Measurements from ENCODE around the gene RPS6KC1. TPM values are rescaled to one million over a fixed set of nuclear protein-coding genes. Genes with fewer than 3 reads are reported as not detected.
A peak's percentile ranks its signal among the peaks of the same experiment; 100 is the strongest.
"Not testable (repeated sequence)": the region's sequence is repeated elsewhere in the genome, so short reads cannot be mapped to it uniquely, and the experiment has no call there.

Gene RPS6KC1
- polyA plus RNA-seq, 3 donors, result 23.0 to 26.2 (median 25.2) TPM

DNA sequence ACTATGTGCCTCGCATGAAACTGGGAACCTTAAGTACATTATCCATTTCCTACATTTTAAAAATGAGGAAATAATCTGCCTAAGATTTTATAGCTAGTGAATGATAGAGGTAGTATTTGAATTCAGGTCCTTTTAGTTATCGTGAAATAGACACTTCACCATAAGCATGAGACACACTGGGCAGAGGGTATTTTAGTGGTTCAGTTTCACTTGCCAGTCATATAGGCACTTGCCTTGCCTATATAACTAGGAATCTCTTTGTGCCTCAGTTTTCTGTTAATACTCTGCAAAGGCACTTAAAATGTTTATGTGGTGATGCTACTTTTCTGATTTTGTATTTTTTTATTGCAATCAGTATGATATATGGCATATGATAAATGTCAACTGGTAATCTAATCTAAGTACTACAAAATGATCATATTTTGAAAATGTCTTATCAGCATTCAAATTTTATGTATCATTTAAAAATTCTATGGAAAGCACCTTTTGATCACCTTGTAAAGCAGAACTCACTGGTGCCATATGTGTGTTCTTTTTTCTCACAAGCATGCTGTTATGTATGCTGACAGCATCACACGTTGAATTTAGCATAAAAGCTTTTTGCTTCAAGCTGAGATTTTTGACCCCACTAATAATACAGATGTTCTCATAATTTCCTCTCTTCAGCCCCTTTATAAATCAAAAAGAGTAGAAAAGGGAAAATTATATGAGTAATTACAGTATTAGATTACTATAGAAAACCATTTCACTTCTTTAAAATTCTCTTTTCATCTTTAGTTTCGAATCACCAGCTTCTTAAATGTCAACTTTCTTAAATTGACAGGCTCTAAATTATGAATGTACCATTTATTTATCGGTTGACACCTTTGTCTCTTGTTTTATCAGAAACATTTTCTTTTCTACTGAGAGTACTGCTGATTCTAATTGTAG lies 52.6 kb downstream of the RPS6KC1 start:
- DNase-seq (ENCODE audit: low read depth in 3 of 3, low spot score in 2 of 3), result no peak

DNA sequence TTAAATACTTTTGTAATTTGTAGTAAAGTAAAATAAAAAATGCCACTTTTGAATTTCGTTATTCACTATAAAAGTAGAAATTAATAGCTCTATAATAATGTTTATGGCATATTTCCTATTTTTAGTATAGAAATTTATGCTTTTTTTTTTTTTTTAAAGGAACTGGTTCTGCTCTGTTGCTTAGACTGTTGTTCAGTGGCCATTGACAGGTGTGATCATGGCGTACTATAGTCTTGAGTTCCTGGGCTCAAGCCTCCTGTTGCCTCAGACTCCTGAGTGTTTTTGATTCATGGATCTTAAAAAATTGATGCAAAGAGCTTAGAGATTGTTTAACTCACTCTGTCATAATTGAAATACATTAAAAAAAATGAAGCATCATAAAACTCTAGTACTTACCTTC lies 53.6 kb downstream of the RPS6KC1 start:
- no peak for DNase-seq (ENCODE audit: low read depth in 3 of 3, low spot score in 2 of 3)

DNA sequence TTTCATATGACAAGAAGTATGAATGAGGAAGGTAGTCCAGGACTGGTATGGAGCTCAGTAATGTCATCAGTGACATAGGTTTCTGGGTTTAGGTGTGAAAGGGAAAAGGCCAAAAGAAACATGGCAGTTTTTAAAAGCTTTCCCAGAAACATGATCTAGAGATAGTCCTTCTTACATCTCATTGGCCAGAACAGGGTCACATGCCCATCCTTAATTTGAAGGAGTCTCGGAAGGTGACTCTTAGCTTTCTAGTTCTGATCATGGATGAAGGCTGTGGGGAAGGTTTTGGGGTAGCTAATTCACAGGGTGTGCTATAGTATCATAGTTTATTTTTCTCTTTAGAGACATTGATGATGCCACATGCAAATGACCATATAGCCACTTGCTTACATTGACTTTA lies 55.3 kb downstream of the RPS6KC1 start:
- DNase-seq (ENCODE audit: low read depth in 3 of 3, low spot score in 2 of 3), result no peak

DNA sequence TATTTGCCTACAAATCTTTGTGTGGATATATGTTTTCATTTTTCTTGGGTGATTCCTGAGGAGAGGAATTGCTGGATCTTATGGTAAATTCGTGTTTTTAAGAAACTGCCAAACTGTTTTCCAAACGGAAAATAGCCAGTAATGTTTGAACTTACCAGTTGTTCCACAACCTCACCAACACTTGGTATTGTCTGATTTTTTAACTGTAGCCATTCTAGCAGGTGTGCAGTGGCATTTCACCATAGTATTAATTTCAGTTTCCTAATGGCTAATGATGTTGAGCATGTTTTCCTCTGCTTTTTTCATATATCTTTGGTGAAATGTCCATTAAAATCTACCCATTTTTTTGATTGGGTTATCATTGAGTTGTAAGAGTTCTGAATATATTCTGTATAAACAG lies 56.6 kb downstream of the RPS6KC1 start:
- no peak for DNase-seq (ENCODE audit: low read depth in 3 of 3, low spot score in 2 of 3)

DNA sequence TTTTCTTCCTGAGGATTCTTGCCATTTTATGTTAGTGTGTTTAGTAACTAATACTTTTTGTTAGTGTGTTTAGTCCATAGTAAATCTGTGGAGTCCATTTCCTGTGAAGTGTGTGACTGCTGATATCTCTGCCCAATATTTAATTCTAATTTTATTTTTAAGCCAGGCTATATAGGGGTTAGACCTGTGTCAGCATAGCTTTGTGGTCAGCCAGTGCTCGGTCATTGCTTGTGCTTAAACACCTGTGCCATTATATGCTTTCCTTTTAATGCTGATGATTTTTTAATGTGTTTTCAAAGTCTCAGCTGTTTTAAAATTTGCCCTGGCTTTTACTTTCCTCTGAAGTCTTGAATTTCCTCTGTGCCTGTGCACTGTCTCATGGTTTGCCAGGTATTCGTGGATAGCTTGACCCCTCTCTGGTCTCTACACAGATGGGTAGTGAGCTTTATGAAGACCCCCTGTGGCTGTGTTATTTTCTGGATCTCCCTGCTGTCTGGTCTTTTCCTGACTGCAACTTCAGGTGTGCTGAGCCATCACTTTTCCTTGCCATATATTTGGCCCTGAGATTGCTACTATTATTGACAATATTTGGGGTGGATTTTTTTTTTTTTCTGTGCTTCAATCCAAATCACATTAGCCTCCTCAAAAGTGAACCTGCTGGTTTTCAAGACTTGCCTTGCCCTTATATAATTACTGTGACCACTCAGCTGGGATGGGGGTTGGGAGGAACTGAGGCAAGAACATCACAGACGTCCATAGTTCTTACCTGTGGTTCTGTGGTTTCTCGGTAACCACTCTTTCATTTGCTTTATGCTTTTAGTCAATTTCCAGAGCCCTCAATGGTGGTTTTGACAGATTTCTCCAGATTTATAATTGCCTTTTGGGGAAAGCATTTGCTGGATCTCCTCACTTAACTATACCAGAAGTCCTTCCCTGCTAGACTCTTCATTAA lies 59.6 kb downstream of the RPS6KC1 start:
- no peak for DNase-seq (ENCODE audit: low read depth in 3 of 3, low spot score in 2 of 3)

DNA sequence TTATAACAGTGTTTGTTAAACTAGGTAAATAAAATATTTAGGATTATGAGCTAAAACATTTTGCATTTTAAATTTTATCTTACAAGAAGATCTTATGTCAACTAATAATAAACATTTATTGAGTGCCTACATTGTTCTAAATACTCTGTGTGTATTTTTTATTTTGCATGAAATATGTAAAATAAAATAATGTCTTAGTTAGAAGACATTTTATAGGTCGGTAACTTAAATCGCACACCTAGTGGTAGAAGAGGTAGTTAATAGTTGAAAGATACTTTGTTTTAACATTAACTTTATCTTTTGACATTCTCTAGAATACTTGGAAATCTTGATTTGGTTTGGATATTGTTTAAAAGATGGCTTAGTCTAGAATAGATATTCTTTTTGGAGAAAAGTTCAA lies 60.5 kb downstream of the RPS6KC1 start:
- no peak for DNase-seq (ENCODE audit: low read depth in 3 of 3, low spot score in 2 of 3)

DNA sequence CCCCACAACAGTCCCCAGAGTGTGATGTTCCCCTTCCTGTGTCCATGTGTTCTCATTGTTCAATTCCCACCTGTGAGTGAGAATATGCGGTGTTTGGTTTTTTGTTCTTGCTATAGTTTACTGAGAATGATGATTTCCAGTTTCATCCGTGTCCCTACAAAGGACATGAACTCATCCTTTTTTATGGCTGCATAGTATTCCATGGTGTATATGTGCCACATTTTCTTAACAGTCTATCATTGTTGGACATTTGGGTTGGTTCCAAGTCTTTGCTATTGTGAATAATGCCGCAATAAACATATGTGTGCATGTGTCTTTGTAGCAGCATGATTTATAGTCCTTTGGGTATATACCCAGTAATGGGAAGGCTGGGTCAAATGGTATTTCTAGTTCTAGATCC lies 61.7 kb downstream of the RPS6KC1 start:
- DNase-seq (ENCODE audit: low read depth in 3 of 3, low spot score in 2 of 3), result not testable (repeated sequence)

DNA sequence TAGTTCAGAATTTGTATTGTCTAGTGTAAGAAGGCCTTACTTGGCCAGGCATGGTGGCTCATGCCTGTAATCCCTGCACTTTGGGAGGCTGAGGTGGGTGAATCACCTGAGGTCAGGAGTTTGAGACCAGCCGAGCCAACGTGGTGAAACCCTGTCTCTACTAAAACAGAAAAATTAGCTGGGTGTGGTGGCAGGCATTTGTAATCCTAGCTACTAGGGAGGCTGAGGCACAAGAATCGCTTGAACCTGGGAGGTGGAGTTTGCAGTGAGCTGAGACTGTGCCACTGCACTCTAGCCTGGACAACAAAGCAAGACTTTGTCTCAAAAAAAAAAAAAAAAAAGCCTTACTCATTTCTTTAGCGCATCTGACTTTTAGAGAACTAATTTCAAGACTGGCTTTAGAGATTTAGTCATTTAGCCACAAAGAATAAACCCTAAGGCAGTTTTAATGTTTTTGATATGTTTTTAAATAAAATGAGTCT lies 66.7 kb downstream of the RPS6KC1 start:
- DNase-seq (ENCODE audit: low read depth in 3 of 3, low spot score in 2 of 3), result not testable (repeated sequence)

DNA sequence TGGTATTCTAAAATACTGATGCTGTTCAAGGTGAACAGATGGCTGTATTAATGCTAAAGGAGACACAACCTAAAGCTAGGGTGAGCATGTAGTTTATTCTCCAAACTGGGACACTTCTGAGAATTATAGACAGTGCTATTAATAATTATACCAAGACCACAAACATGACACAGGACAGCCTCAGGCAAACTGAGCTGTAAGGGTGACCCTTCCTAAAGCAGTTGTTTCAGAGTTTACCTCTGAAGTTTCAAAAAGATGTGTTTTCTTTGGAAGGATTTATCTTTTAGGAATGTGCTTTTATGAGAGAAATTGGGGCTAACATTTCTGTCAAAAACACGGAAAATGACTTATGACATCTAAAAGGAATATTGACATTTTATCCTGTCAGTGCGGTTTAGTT lies 68.8 kb downstream of the RPS6KC1 start:
- no peak for DNase-seq (ENCODE audit: low read depth in 3 of 3, low spot score in 2 of 3)

DNA sequence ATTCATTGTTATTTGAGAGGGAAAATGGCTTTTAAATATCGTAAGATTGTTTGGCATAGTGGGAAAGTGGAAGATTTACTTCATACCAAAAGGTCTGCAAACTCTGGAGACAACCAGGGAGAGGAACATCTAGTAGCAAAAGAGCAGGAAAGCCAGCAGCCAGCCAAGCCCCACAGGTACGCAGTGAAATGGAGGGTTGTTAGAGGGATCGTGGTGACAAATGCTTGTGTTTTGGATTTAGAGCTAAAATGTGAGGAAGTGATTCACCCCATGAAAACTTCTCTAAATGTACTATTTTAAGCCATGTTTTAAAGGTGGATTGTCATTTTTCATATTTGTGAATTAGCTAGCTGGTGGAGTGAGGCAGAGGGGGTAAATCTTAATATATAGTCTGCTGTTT lies 69.3 kb downstream of the RPS6KC1 start:
- no peak for DNase-seq (ENCODE audit: low read depth in 3 of 3, low spot score in 2 of 3)

DNA sequence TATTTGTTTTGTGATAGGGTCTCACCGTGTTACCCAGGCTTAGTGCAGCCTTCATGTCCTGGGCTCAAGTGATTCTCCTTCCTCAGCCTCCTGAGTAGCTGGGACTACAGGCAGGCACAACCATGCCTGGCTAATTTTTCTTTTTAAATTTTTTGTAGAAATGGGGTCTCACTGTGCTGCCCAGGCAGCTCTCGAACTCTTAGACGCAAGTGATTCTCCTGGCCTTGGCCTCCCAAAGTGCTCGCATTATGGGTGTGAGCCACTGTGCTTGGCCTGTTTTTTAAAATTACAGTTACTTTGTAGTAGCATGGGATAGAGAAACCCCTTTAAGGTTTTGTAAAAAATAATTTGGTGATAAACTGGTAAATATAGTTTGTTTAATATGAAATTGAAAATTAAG lies 69.9 kb downstream of the RPS6KC1 start:
- no peak for DNase-seq (ENCODE audit: low read depth in 3 of 3, low spot score in 2 of 3)

DNA sequence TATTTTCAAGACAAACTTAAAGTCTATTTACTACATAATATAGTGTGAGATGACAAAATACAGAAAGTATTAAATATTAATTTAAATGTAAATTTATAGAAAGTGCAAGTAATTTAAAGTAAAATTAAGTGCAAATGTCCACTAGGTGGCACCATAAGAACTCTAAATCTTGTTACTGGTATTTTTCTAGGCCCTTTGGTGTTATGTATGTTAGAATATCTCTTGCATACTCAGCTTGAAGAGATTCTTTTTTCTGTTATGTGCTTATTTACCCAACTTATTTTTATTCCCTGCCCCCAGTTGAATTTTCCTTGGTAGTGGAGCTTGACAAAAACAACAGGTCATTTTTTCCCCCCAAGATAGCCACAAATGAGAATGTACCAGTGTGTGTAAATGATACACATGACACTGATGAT lies 71.5 kb downstream of the RPS6KC1 start:
- peak in 1 of 3 donors; percentile 19 for DNase-seq (ENCODE audit: low read depth in 3 of 3, low spot score in 2 of 3)

DNA sequence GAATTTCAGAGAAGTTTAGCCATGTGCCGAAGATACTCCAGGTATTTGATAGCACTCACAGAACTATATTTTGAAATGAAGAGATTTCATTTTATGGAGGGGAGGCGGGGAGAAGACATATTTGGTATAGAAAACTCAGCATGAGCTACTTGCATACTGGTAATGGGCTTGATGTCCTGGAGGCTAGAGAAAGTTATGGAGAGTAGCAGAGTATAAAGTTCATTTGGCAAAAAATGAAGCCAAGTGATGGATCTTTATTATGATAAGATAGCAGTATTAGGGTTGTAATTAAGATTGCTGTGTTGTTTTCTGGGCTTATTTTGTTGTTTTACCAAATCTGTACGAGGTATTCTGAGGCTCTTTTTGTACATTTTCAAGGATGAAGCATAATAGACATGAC lies 72.0 kb downstream of the RPS6KC1 start:
- no peak for DNase-seq (ENCODE audit: low read depth in 3 of 3, low spot score in 2 of 3)

DNA sequence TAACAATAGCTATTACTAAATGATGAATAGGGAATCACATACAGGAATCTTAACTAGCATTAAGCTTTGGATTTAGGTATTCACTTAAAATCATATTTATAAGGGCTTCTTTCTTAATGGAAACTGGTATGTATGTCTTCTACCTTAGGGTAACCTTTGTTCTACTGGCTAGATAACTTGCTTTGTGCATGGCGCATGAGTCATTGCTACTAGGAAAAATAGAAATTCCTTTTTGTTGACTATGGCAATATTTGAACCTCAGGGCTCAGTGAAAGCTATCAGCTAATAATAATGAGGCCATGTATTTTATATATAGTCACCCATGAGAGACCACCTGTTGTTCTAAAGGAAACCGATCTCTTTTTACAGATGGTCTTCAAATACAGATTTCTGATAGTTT lies 72.5 kb downstream of the RPS6KC1 start:
- DNase-seq (ENCODE audit: low read depth in 3 of 3, low spot score in 2 of 3), result no peak

DNA sequence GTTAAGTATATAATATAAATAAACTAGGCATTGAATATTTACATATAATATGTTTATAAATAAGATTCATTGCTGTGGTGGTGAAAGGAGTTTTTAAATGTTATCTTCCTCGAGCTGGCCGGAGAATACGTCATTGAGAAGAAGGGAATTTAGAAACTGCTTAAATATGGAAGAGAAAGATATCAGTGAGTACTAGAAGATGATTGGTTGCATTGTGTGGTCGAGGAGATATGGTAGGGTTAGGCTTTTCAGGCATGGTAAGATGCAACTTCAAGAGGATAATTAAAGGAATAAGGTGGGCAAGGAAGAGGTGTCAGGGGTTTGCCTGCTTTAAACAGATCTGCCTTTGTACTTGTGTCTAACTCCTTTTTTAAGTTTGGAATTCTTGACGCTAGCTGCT lies 73.5 kb downstream of the RPS6KC1 start:
- no peak for DNase-seq (ENCODE audit: low read depth in 3 of 3, low spot score in 2 of 3)

DNA sequence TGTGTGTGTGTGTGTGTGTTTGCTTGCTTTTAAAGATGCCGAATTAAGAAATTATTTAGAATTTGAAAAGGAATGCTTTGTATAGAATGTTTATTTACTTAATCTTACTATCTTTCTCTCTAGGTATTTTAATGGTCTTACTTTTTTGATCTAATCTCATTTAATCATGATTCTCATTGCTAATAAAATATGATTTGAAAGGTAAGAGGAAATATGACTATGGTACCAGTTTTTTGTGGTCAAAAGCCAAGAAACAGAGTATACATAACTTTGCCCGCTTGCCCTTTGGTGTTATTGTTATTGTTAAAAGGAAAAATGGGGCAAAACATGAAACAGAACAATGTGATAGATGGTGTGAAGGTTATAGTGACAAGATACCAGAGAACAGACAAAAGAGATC lies 74.6 kb downstream of the RPS6KC1 start:
- no peak for DNase-seq (ENCODE audit: low read depth in 3 of 3, low spot score in 2 of 3)

DNA sequence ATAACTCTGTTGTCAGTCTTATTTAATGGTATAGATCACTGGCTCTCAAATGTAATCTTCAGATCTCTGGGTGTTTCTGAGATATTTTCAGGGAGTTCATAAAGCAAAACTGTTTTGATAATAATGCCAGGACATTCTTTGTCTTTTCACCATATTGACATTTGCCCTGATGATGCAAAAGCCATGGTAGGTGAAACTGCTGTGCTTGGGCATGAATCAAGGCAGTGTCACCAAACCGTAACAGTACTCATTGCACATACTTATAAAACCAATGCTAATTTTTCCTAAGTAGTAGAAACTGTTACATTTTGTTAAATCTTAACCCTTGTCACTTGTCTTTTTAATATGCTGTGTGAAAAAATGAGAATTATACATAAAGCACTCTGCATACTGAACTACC lies 76.0 kb downstream of the RPS6KC1 start:
- DNase-seq (ENCODE audit: low read depth in 3 of 3, low spot score in 2 of 3), result no peak

DNA sequence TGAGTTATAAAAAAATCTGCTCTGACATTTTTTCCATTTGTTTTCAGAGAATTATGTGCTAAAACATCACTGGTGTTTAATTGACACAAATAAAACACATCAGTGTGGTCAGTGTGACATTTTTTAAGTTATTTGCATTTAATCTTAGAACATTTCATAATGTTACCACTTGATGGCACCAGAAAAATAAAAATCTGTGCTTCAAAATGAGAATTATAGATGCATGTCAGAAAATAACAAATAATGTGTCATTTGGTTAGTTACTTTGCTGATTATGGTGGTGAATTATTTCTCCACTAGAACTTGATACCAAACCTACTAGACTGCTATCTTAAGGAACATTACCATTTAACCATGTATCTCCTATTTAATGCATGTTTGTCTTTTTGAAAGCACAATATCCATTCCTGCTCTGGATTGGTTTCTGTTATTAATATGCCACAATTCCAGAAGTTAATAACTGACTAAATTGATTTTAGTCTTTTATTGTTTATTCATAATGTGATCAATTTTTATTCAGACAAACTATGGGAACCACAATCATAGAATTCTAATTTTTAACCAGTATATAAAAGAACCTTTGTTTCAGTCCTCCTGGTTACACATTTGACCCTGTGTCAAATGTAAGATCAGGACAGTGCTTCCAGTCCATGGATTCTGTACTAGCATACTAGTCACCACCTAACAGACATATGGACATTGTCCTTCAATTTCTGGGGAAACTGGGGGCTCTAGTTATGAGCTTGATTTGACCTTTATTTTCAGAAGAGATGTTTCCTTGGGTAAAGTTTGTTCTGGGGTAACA lies 81.0 kb downstream of the RPS6KC1 start:
- no peak for DNase-seq (ENCODE audit: low read depth in 3 of 3, low spot score in 2 of 3)

DNA sequence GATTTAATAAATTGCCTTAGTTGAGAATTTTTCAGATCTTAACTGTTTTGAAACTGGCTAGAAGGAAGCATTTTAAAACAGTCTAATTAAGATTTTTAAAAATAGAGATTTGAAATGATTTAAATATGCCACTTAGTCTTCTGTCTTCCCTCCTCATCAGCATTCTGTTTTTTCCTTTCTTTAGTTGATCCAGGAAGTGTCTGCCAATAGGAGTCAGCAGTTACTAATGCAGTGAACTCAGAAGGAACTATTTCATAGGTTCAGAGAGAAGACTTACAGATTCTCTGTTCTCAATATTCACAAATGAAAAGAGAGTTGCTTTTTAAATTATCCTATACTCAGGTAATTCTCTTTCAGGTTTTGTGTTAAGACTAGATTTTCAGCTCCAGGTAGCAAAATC lies 84.5 kb downstream of the RPS6KC1 start:
- DNase-seq (ENCODE audit: low read depth in 3 of 3, low spot score in 2 of 3), result no peak

DNA sequence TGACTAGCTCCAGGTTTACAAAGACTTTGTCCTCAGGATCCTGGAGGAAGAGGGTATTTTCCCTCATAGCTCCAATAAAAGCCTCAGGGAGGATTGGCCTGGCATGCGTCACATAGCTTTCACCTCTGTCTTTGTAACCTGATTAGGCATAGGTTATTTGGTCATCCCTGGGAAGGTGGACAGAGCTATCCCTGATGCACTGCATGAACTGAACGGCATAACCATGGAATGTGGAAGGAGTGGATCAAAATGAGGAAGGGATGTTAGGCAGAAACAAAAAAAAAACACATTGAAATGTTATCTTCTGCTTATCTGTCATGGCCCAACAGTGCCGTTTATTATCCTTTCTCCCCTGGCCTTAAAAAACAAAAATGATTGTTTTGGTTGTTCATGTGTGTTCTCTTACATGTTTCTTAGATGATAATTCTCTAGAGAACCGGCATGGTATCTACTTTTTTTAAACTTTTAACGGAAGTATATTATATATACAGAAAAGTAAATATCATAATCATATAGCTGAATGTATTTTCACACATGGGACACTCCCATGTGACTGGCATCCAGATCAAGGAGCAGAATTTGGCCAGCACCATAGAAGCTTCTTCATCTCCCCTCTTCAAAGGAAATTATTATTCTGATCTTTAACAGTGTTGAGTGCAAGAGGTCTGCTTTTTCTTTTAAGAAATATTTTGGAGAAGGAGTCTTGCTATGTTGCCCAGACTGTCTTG lies 85.3 kb downstream of the RPS6KC1 start:
- DNase-seq (ENCODE audit: low read depth in 3 of 3, low spot score in 2 of 3), result no peak
